ENCODE measurements around the gene CCDC33.

CCDC33 gene

DNA sequence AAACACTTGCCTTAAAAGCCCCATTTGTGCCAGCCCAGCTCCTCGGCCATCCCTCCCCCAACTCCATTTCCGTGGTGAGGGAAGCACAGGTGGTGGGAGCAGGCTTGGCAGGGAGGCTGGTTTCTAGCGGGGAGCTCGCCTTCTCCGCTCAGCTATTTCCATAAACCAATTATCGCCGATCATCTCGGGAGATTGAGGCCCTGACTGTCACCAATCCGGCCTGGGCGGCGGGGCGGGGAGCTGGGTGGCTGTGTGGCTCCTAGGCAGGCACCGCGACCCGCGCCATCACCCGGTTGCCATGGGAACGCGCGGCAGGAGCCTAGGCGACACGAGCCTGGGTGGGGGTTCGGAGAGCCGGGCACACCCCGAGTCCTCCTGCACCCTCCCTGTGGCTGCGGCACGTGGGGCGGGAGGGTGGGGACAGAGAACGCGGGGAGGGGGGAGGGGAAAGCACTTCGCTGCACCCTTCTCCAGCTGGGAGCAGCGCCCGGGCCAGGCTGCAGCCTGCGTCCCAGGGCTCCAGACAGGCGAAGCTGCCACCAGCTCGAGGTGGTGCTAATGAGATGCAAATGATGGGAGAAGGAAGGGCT lies 9.3 kb downstream of the CCDC33 start:
- Histone ChIP-seq H2AFZ (ENCODE audit: low read length, unreplicated experiment) (no peak overlapping the region), H3K36me3 (ENCODE audit: insufficient read depth, low read length) (no peaks in the 10 kb centered on the region), H3K4me3 (ENCODE audit: low read depth, low read length) (no peak overlapping the region), H3K27ac (ENCODE audit: low read depth, low read length) (no peak overlapping the region), H3K27me3 (ENCODE audit: insufficient read depth, low read length) (no peaks in the 10 kb centered on the region), H3K79me2 (ENCODE audit: control insufficient read depth, insufficient read depth, low read length, unreplicated experiment) (no peaks in the 10 kb centered on the region), H3K4me1 (ENCODE audit: control insufficient read depth, insufficient read depth, low read length, unreplicated experiment) (peaks cover 29% of the 10 kb centered on the region)

GRCh38 chr15:74250266-74250665 lies 14.1 kb downstream of the CCDC33 start:
- Histone ChIP-seq H3K4me1 (ENCODE audit: control insufficient read depth, insufficient read depth, low read length, unreplicated experiment) (peaks cover 26% of the 10 kb centered on the region), H3K27me3 (ENCODE audit: insufficient read depth, low read length) (no peaks in the 10 kb centered on the region), H3K27ac (ENCODE audit: low read depth, low read length) (no peak overlapping the region), H2AFZ (ENCODE audit: low read length, unreplicated experiment) (no peak overlapping the region), H3K36me3 (ENCODE audit: insufficient read depth, low read length) (no peaks in the 10 kb centered on the region), H3K4me3 (ENCODE audit: low read depth, low read length) (no peak overlapping the region), H3K79me2 (ENCODE audit: control insufficient read depth, insufficient read depth, low read length, unreplicated experiment) (no peaks in the 10 kb centered on the region)

DNA sequence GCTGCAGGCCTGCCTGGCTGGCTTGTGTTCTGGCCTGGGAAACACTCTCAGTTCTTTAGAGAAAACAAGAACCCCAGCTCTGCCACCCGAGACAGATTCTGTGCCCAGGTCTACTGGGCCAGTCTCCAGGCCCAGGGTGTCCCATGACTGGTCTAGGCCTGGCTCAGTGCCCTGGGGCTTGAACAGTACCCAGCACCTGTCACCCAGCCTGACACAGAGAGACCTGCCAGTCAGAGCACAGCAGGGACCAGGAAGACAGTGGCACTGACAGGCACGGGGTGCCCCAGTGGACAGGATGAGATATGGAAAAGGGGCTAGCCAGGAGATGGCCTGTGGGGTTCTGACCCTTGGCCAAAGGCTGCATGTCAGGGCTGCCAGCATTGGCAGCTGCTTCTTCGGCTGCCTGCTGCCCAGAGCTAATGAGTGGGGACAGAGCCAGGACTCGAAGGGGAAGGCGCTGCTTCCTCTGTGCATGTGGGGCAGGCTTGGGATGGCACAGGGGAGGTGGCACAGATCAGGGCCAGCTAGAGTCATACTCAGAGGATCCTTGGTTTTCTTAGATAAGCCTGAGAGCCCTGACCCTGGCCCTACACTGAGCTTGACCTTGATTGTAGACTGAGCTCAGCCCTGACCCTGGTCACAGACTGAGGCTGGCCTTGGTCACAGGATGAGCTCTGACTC lies 15.1 kb downstream of the CCDC33 start:
- Histone ChIP-seq H3K4me3 (ENCODE audit: low read depth, low read length) (no peak overlapping the region), H3K4me1 (ENCODE audit: control insufficient read depth, insufficient read depth, low read length, unreplicated experiment) (peaks cover 26% of the 10 kb centered on the region), H3K79me2 (ENCODE audit: control insufficient read depth, insufficient read depth, low read length, unreplicated experiment) (no peaks in the 10 kb centered on the region), H3K36me3 (ENCODE audit: insufficient read depth, low read length) (no peaks in the 10 kb centered on the region), H3K27ac (ENCODE audit: low read depth, low read length) (no peak overlapping the region), H3K27me3 (ENCODE audit: insufficient read depth, low read length) (no peaks in the 10 kb centered on the region), H2AFZ (ENCODE audit: low read length, unreplicated experiment) (no peak overlapping the region)

DNA sequence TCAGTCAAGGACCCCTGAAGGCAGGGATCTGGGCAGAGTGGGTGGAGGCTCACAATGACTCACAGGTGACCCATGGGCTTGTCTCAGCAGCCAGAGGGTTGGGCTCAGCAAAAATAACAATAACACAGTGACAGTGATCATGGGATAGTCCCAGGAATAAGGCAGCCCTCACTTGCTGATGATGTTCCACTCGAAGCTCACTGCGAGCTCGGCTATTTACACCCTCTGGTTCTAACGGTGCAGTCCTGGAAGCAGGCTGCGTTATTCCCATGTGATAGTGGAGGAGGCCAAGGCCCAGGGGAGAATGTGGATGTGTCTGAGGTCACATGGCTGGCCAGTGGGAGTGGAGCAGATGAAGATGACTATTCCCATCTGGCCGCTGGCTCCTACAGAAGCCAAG lies 16.2 kb downstream of the CCDC33 start:
- Histone ChIP-seq H3K27ac (ENCODE audit: low read depth, low read length) (peak overlapping the region; percentile 31), H2AFZ (ENCODE audit: low read length, unreplicated experiment) (no peak overlapping the region), H3K4me3 (ENCODE audit: low read depth, low read length) (0 out of 2 replicates have a peak overlapping the region, but pooled peaks have one; percentile 21), H3K4me1 (ENCODE audit: control insufficient read depth, insufficient read depth, low read length, unreplicated experiment) (peaks cover 26% of the 10 kb centered on the region), H3K79me2 (ENCODE audit: control insufficient read depth, insufficient read depth, low read length, unreplicated experiment) (no peaks in the 10 kb centered on the region), H3K27me3 (ENCODE audit: insufficient read depth, low read length) (peaks cover 6% of the 10 kb centered on the region; the same call in 1 of the 2 replicates), H3K36me3 (ENCODE audit: insufficient read depth, low read length) (no peaks in the 10 kb centered on the region)

GRCh38 chr15:74252721-74253120 lies 16.6 kb downstream of the CCDC33 start:
- Histone ChIP-seq H3K27me3 (ENCODE audit: insufficient read depth, low read length) (peaks cover 8% of the 10 kb centered on the region; the same call in 1 of the 2 replicates), H3K36me3 (ENCODE audit: insufficient read depth, low read length) (no peaks in the 10 kb centered on the region), H2AFZ (ENCODE audit: low read length, unreplicated experiment) (no peak overlapping the region), H3K27ac (ENCODE audit: low read depth, low read length) (peak overlapping the region; percentile 31), H3K4me3 (ENCODE audit: low read depth, low read length) (0 out of 2 replicates have a peak overlapping the region, but pooled peaks have one; percentile 21), H3K4me1 (ENCODE audit: control insufficient read depth, insufficient read depth, low read length, unreplicated experiment) (peaks cover 26% of the 10 kb centered on the region), H3K79me2 (ENCODE audit: control insufficient read depth, insufficient read depth, low read length, unreplicated experiment) (no peaks in the 10 kb centered on the region)

DNA sequence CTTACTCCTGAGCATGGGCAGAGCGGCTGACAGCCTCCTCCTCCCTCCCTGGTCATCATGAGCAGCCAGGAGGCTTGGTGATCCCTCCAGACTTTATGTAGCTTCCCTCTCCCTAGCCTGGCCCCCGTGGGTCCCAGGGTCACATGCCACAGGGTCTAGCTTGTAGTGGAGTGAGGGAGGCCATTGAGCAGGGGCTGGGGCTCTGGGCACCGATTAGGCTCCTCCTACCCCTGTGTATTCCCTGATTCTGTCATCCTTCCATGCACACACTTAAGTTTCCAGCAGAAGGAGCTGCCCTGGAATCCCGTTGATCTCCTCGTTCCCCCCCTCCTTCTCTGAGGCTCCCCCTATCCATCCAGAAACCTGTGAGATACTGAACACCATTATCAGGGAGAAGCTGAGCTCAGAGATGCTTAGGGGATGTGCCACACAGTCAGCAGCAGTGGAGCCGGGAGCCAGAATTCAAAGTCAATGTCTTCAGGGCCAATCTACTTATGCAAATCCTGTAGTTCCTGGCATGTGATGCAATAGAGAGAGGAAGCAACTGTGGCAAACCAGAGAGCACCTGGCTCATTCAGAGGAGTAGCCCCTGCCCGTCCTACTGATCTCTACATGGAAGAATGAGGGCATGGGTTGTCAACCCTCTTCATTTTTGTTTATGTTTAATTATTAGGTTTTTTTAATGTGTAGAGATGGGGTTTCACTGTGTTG lies 17.2 kb downstream of the CCDC33 start:
- H3K79me2 ChIP-seq (ENCODE audit: control insufficient read depth, insufficient read depth, low read length, unreplicated experiment): no peaks in the 10 kb centered on the region
- H3K27me3 ChIP-seq (ENCODE audit: insufficient read depth, low read length): peaks cover 11% of the 10 kb centered on the region; the same call in 1 of the 2 replicates
- H3K27ac ChIP-seq (ENCODE audit: low read depth, low read length): no peak overlapping the region; the same call in 1 of the 2 replicates
- no peaks in the 10 kb centered on the region for H3K36me3 ChIP-seq (ENCODE audit: insufficient read depth, low read length)
- no peak overlapping the region for H3K4me3 ChIP-seq (ENCODE audit: low read depth, low read length)
- H3K4me1 ChIP-seq (ENCODE audit: control insufficient read depth, insufficient read depth, low read length, unreplicated experiment): peaks cover 26% of the 10 kb centered on the region
- H2AFZ ChIP-seq (ENCODE audit: low read length, unreplicated experiment): no peak overlapping the region

DNA sequence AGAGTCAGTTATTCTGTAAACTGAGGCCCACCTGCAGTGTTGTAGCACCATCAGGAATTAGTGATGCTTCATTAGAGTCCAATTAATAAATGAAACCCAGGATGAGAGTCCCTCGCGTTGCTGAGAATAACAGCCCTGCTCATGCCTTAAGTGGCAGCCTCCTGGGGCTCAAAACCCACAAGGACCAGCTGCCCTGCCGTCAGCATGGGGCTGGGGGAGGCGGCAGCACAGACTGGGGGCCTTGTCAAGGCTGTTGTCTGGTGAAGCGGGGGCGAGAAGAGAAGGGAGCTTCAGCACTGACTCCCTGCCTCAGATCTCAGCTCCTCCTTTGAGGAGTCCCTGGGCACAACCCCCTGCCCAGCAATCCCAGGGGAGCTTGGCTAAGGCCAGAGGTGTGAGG lies 21.0 kb downstream of the CCDC33 start:
- H3K79me2 ChIP-seq (ENCODE audit: control insufficient read depth, insufficient read depth, low read length, unreplicated experiment): no peaks in the 10 kb centered on the region
- no peak overlapping the region for H2AFZ ChIP-seq (ENCODE audit: low read length, unreplicated experiment)
- no peaks in the 10 kb centered on the region for H3K36me3 ChIP-seq (ENCODE audit: insufficient read depth, low read length)
- no peak overlapping the region for H3K4me3 ChIP-seq (ENCODE audit: low read depth, low read length)
- H3K27ac ChIP-seq (ENCODE audit: low read depth, low read length): no peak overlapping the region
- H3K4me1 ChIP-seq (ENCODE audit: control insufficient read depth, insufficient read depth, low read length, unreplicated experiment): peaks cover 15% of the 10 kb centered on the region
- peaks cover 35% of the 10 kb centered on the region for H3K27me3 ChIP-seq (ENCODE audit: insufficient read depth, low read length)

DNA sequence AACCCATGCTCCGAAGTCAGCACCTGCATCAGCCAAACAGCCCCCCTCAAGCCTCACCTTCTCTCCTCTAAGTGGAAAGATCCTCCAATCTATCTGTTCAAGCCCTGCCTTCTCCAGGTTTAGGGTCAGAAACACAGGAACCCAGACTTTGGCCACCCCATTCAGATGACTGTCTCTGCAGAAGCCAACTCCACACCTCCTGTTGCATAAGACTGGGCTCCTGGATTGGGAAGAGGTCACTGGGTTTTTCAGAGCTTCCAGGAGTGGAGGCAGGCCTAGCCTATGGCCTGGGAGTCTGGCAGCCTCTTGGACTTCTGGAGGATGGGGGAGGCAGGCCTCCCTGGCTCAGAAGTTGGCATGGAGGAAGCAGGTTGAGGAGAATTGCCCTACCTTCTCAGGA lies 21.5 kb downstream of the CCDC33 start:
- Histone ChIP-seq H3K27me3 (ENCODE audit: insufficient read depth, low read length) (peaks cover 40% of the 10 kb centered on the region), H3K4me3 (ENCODE audit: low read depth, low read length) (no peak overlapping the region), H3K4me1 (ENCODE audit: control insufficient read depth, insufficient read depth, low read length, unreplicated experiment) (peaks cover 10% of the 10 kb centered on the region), H3K79me2 (ENCODE audit: control insufficient read depth, insufficient read depth, low read length, unreplicated experiment) (no peaks in the 10 kb centered on the region), H3K27ac (ENCODE audit: low read depth, low read length) (no peak overlapping the region), H2AFZ (ENCODE audit: low read length, unreplicated experiment) (no peak overlapping the region), H3K36me3 (ENCODE audit: insufficient read depth, low read length) (no peaks in the 10 kb centered on the region)

GRCh38 chr15:74258456-74259291 lies 22.5 kb downstream of the CCDC33 start:
- Histone ChIP-seq H3K36me3 (ENCODE audit: insufficient read depth, low read length) (no peaks in the 10 kb centered on the region), H3K27ac (ENCODE audit: low read depth, low read length) (no peak overlapping the region), H3K27me3 (ENCODE audit: insufficient read depth, low read length) (peaks cover 51% of the 10 kb centered on the region), H2AFZ (ENCODE audit: low read length, unreplicated experiment) (no peak overlapping the region), H3K4me1 (ENCODE audit: control insufficient read depth, insufficient read depth, low read length, unreplicated experiment) (no peaks in the 10 kb centered on the region), H3K79me2 (ENCODE audit: control insufficient read depth, insufficient read depth, low read length, unreplicated experiment) (no peaks in the 10 kb centered on the region), H3K4me3 (ENCODE audit: low read depth, low read length) (no peak overlapping the region)

GRCh38 chr15:74259292-74259648 lies 23.1 kb downstream of the CCDC33 start:
- H3K4me3 ChIP-seq (ENCODE audit: low read depth, low read length): no peak overlapping the region
- no peaks in the 10 kb centered on the region for H3K79me2 ChIP-seq (ENCODE audit: control insufficient read depth, insufficient read depth, low read length, unreplicated experiment)
- H2AFZ ChIP-seq (ENCODE audit: low read length, unreplicated experiment): no peak overlapping the region
- H3K27me3 ChIP-seq (ENCODE audit: insufficient read depth, low read length): peaks cover 55% of the 10 kb centered on the region
- H3K36me3 ChIP-seq (ENCODE audit: insufficient read depth, low read length): no peaks in the 10 kb centered on the region
- H3K4me1 ChIP-seq (ENCODE audit: control insufficient read depth, insufficient read depth, low read length, unreplicated experiment): no peaks in the 10 kb centered on the region
- H3K27ac ChIP-seq (ENCODE audit: low read depth, low read length): no peak overlapping the region
